NB4 (cell line): ENCODE measurements around the gene NFAM1.

Source experiments
- DNase-seq: peaks from one replicate; pipeline ENCODE4 v3.0.0; 2010; ENCODE audit warnings: low read depth
- H3K4me3 ChIP-seq: one replicate; pipeline ENCODE4 v1.5.1; 2011; ENCODE audit warnings: mild to moderate bottlenecking, low read depth, low read length, moderate library complexity
- MAX ChIP-seq: IDR thresholded peaks from 2 replicates; pipeline ENCODE4 v1.6.1; 2011; ENCODE audit warnings: low read depth, low read length
- MYC ChIP-seq: IDR thresholded peaks from 2 replicates; pipeline ENCODE4 v1.6.1; 2011; ENCODE audit warnings: low read depth, low read length
- POLR2A ChIP-seq: IDR thresholded peaks from 2 replicates; pipeline ENCODE4 v1.6.1; 2011; ENCODE audit warnings: mild to moderate bottlenecking; ENCODE audit not compliant: insufficient read length; ENCODE audit errors: extremely low read depth
- TF ChIP-seq, protein P1 (sequence below): IDR thresholded peaks from one replicate; pipeline ENCODE4 v1.5.1; 2012; ENCODE audit warnings: low read depth, low read length

The NFAM1 gene

GRCh38 chr22:42340150-42340549, 92.1 kb downstream of the NFAM1 start:
- no peak for DNase-seq
- TF ChIP-seq MAX (no peak), MYC (no peak)
- H3K4me3 ChIP-seq = no peak overlapping the region

- TF ChIP-seq POLR2A (no peak), MYC (no peak), MAX (no peak)
- TF ChIP-seq, protein P1, sequence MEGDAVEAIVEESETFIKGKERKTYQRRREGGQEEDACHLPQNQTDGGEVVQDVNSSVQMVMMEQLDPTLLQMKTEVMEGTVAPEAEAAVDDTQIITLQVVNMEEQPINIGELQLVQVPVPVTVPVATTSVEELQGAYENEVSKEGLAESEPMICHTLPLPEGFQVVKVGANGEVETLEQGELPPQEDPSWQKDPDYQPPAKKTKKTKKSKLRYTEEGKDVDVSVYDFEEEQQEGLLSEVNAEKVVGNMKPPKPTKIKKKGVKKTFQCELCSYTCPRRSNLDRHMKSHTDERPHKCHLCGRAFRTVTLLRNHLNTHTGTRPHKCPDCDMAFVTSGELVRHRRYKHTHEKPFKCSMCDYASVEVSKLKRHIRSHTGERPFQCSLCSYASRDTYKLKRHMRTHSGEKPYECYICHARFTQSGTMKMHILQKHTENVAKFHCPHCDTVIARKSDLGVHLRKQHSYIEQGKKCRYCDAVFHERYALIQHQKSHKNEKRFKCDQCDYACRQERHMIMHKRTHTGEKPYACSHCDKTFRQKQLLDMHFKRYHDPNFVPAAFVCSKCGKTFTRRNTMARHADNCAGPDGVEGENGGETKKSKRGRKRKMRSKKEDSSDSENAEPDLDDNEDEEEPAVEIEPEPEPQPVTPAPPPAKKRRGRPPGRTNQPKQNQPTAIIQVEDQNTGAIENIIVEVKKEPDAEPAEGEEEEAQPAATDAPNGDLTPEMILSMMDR = no peak
- no peak overlapping the region for H3K4me3 ChIP-seq
- no peak for DNase-seq
Observed at GRCh38 chr22:42338479-42338878, 93.7 kb downstream of the NFAM1 start.

- TF ChIP-seq, protein P1 = no peak
- TF ChIP-seq MAX (no peak), POLR2A (no peak), MYC (no peak)
- no peak for DNase-seq
- H3K4me3 ChIP-seq = no peak overlapping the region
Observed at GRCh38 chr22:42337356-42337755, 94.8 kb downstream of the NFAM1 start.

- TF ChIP-seq MAX (no peak), MYC (no peak), POLR2A (no peak)
- TF ChIP-seq, protein P1 = no peak
- no peak for DNase-seq
- H3K4me3 ChIP-seq = no peak overlapping the region
Observed at GRCh38 chr22:42336527-42337227, 95.5 kb downstream of the NFAM1 start.

DNA sequence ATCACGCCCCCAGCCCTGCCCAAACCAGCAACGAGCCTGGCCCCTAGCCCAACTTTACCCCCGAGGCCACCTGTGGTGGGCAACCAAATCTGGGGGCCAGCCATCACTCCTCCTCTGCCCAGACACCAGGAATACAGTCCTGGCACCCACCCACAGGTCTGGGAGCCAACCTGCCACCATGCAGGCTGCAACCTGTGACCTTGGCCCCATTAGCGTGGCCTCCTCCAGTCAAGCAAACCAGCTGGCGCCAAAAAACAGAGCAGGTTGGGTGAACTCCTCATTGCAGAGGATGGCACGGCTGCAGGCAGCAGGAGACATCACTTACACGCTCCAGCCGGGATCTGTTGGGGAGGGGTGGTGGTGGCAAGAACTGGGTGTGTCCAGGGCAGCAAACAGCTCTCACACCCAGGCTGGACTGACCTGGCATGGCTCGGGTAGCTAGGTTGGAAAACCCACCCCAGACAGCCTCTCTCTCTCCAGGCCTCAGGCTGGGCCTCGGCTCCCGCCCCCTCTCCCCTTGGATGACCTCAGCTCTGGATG, 96.3 kb downstream of the NFAM1 start:
- TF ChIP-seq MYC = no peak
- TF ChIP-seq POLR2A = no peak
- TF ChIP-seq, protein P1 = no peak
- TF ChIP-seq MAX = no peak
- DNase-seq = no peak
- no peak overlapping the region for H3K4me3 ChIP-seq

DNA sequence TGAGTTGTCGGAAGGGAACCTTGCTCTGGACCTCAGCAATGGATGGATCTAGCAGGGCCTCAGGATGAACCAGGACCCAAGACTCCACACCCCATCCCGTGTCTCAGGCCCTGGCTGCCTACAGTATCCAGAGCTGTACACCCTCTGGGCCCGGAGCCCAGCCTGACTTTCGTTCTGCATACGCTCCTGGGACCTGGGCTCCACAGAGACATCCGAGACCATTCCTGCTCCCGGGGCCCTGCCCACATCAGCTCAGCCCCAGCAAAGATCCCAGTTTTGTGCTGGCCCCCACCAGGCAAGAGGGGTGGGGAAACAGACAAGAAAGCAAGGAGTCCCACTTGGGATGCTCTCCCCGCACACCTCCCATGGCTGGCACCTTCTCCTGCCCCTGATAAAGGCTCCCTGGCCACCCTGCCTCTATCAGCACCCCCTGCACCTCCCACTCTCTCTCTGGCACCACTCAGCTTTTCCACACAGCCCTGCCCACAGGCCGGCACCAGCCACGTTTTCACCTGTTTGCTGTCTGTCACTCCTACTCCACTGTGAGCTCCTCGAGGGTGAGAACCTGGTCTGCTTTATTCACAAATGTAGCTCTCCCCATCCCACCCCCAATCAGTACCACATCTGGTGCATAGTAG, 97.2 kb downstream of the NFAM1 start:
- TF ChIP-seq MAX = no peak
- TF ChIP-seq, protein P1 = no peak
- no peak for TF ChIP-seq POLR2A
- DNase-seq = no peak
- H3K4me3 ChIP-seq = no peak overlapping the region
